Measurements from ENCODE around the gene NFATC2.

DNA sequence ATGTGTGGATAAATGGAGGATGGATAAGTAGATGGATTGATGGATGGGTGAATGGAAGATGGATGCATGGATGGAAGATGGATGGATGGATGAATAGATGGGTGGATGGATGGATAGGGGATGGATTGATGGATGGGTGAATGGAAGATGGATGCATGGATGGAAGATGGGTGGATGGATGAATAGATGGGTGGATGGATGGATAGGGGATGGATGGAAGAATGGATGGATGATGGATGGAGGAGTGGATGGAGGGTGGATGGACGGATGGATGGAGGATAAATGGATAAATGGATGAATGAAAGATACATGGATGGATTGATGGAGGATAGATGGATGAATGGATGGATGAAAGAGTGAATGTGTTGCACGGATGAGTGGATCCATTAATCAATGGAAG, 3.0 kb upstream of the NFATC2 start:
- TF ChIP-seq, protein P1, sequence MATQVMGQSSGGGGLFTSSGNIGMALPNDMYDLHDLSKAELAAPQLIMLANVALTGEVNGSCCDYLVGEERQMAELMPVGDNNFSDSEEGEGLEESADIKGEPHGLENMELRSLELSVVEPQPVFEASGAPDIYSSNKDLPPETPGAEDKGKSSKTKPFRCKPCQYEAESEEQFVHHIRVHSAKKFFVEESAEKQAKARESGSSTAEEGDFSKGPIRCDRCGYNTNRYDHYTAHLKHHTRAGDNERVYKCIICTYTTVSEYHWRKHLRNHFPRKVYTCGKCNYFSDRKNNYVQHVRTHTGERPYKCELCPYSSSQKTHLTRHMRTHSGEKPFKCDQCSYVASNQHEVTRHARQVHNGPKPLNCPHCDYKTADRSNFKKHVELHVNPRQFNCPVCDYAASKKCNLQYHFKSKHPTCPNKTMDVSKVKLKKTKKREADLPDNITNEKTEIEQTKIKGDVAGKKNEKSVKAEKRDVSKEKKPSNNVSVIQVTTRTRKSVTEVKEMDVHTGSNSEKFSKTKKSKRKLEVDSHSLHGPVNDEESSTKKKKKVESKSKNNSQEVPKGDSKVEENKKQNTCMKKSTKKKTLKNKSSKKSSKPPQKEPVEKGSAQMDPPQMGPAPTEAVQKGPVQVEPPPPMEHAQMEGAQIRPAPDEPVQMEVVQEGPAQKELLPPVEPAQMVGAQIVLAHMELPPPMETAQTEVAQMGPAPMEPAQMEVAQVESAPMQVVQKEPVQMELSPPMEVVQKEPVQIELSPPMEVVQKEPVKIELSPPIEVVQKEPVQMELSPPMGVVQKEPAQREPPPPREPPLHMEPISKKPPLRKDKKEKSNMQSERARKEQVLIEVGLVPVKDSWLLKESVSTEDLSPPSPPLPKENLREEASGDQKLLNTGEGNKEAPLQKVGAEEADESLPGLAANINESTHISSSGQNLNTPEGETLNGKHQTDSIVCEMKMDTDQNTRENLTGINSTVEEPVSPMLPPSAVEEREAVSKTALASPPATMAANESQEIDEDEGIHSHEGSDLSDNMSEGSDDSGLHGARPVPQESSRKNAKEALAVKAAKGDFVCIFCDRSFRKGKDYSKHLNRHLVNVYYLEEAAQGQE (IDR thresholded peaks at IDR 0.05; ENCODE audit: insufficient replicate concordance, low read depth) = no peak
- TF ChIP-seq, protein P2, sequence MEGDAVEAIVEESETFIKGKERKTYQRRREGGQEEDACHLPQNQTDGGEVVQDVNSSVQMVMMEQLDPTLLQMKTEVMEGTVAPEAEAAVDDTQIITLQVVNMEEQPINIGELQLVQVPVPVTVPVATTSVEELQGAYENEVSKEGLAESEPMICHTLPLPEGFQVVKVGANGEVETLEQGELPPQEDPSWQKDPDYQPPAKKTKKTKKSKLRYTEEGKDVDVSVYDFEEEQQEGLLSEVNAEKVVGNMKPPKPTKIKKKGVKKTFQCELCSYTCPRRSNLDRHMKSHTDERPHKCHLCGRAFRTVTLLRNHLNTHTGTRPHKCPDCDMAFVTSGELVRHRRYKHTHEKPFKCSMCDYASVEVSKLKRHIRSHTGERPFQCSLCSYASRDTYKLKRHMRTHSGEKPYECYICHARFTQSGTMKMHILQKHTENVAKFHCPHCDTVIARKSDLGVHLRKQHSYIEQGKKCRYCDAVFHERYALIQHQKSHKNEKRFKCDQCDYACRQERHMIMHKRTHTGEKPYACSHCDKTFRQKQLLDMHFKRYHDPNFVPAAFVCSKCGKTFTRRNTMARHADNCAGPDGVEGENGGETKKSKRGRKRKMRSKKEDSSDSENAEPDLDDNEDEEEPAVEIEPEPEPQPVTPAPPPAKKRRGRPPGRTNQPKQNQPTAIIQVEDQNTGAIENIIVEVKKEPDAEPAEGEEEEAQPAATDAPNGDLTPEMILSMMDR (IDR thresholded peaks at IDR 0.05; ENCODE audit: insufficient read depth, low read length) = no peak
- TF ChIP-seq POLR2AphosphoS5 (IDR thresholded peaks at IDR 0.05; ENCODE audit: low read depth) (no peak), GABPA (IDR thresholded peaks at IDR 0.05; ENCODE audit: low read depth) (no peak)

Data from HL-60 (cell line).